Smooth muscle cell (in vitro differentiated cells): ENCODE results near the gene ISCA1. TPM values are rescaled to one million over a fixed set of nuclear protein-coding genes. Genes with fewer than 3 reads are reported as not detected.

Source experiments
- DNase-seq: peaks from one replicate; lab custom pipeline; 2025; ENCODE audit not compliant: unreplicated experiment; lab: John Stamatoyannopoulos, UW
- H2AFZ ChIP-seq: fragments of 200-600 bp; sonication (generic); 2 replicates; pipeline ENCODE4 v1.6.0; 2016; ENCODE audit warnings: antibody characterized with exemption, low read depth, mild to moderate bottlenecking
- H3F3A ChIP-seq: fragments of 200-600 bp; sonication (generic); 2 replicates; pipeline ENCODE4 v1.6.0; 2017; ENCODE audit warnings: antibody characterized with exemption, low read depth
- H3K27ac ChIP-seq: fragments of 200-600 bp; sonication (generic); 2 replicates; pipeline ENCODE4 v1.5.1; 2016; ENCODE audit warnings: low read depth, mild to moderate bottlenecking
- H3K27me3 ChIP-seq: fragments of 200-600 bp; sonication (generic); 2 replicates; pipeline ENCODE4 v1.6.1; 2016; ENCODE audit warnings: low read depth, mild to moderate bottlenecking
- H3K36me3 ChIP-seq: fragments of 200-600 bp; sonication (generic); 2 replicates; pipeline ENCODE4 v1.5.1; 2016; ENCODE audit warnings: low read depth
- H3K4me1 ChIP-seq: fragments of 200-600 bp; sonication (generic); 2 replicates; pipeline ENCODE4 v1.5.1; 2016; ENCODE audit warnings: low read depth
- H3K4me2 ChIP-seq: fragments of 200-600 bp; sonication (generic); 2 replicates; pipeline ENCODE4 v1.6.0; 2016; ENCODE audit warnings: mild to moderate bottlenecking
- H3K4me3 ChIP-seq: fragments of 200-600 bp; sonication (generic); 2 replicates; pipeline ENCODE4 v1.5.1; 2016; ENCODE audit warnings: mild to moderate bottlenecking
- H3K79me2 ChIP-seq: fragments of 200-600 bp; sonication (generic); 2 replicates; pipeline ENCODE4 v1.6.0; 2016; ENCODE audit warnings: low read depth, mild to moderate bottlenecking
- H3K9ac ChIP-seq: fragments of 200-600 bp; sonication (generic); 2 replicates; pipeline ENCODE4 v1.6.0; 2016; ENCODE audit warnings: low read depth
- H3K9me3 ChIP-seq: fragments of 200-600 bp; sonication (generic); replicated peaks from 2 replicates; pipeline ENCODE4 v1.5.1; 2016; ENCODE audit warnings: low read depth
- H4K20me1 ChIP-seq: fragments of 200-600 bp; sonication (generic); 2 replicates; pipeline ENCODE4 v1.6.0; 2016; ENCODE audit warnings: low read depth
- WGBS: methylation state at CpG from one replicate; pipeline ENCODE4 v1.1.7; 2016; ENCODE audit warnings: low lambda C conversion rate; 5-methylcytosine and 5-hydroxymethylcytosine counted together
- polyA plus RNA-seq: library from polyadenylated mRNA; unstranded; fragments of >200 nt; fragmentation: Nextera tagmentation; extraction: Ambion mirVana; gene quantifications from 2 replicates; pipeline ENCODE4 v1.2.1, GENCODE V29; 2016
- total RNA-seq: library from RNA; depleted of rRNA; stranded (reverse); fragments of >200 nt; gene quantifications from 2 replicates; pipeline ENCODE4 v1.2.3, GENCODE V29; 2014
- TF ChIP-seq, protein P1 (sequence below): fragments of 200-600 bp; sonication (generic); IDR thresholded peaks from 2 replicates; pipeline ENCODE4 v1.5.1; 2017; ENCODE audit warnings: borderline replicate concordance, mild to moderate bottlenecking, antibody characterized with exemption; ENCODE audit not compliant: insufficient read depth, poor library complexity, severe bottlenecking

The ISCA1 gene
- 36.8 and 38.9 TPM in 2 replicates for total RNA-seq
- polyA plus RNA-seq = 19.8 and 25.3 TPM in 2 replicates

DNA sequence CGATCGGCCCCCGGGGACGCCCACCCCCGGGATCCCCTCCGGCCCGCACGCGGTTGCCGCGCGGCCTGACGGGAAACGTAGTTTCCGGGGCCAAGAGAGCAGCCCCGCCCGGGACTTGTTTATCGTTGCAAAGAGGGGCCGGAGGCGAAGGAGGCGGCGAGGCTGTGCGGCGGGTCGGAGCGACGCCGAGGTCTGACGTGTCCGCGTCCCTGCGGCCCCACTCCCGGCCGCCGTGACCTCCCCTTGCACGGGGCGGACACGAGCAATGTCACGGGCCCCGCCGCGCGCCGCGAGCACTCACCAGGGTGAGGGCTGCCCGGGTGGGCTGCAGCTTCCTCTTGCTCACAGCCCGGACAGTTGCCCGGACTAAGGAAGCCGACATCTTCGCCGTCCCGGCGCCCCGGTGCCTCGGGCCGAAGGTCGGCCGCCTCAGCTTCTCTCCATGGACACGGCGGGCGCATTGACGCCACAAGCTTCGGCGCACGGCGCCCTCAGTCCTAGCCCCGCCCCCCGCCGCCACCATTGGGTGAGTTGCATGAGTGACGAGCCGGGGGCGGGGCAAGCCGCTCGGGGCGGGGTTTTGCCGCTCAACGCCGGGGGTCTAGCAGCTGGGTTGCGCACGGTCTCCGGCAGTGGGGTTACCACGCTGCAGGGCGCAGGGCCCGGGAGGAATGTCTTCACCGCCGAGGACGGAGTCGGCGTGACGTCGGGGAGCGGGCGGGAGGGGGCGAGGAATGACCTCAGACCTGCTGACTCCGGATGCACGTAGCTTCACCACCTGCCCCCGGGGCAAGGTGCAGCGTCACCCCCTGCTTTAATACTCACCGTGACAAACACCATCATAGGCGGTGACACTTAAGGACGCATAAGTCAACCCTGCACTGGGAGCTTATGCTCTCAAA, at the start of gene ISCA1:
Gene ISCA1, minus strand, starts transcription at position 462 of the 902 bp plus-strand sequence. Its CDS starts 80 bp downstream, at position 382.
- Histone ChIP-seq H3K27me3 (no peaks in the 10 kb centered on the region), H2AFZ (peak within 1 kb of the TSS; percentile 81), H3K4me1 (peaks cover 19% of the 10 kb centered on the region), H4K20me1 (peaks cover 23% of the 10 kb centered on the region), H3K79me2 (peaks cover 43% of the 10 kb centered on the region), H3K4me2 (peak within 1 kb of the TSS; percentile 92), H3K36me3 (no peaks in the 10 kb centered on the region), H3K9ac (peak within 1 kb of the TSS; percentile 94), H3K27ac (peak within 1 kb of the TSS; percentile 97), H3F3A (no peaks in the 10 kb centered on the region), H3K4me3 (peak within 1 kb of the TSS; percentile 89), H3K9me3 (no peaks in the 10 kb centered on the region)
- peak; percentile 95 for DNase-seq
- WGBS = under 1% methylated on average over 76 of the region's 101 CpGs
- TF ChIP-seq, protein P1, sequence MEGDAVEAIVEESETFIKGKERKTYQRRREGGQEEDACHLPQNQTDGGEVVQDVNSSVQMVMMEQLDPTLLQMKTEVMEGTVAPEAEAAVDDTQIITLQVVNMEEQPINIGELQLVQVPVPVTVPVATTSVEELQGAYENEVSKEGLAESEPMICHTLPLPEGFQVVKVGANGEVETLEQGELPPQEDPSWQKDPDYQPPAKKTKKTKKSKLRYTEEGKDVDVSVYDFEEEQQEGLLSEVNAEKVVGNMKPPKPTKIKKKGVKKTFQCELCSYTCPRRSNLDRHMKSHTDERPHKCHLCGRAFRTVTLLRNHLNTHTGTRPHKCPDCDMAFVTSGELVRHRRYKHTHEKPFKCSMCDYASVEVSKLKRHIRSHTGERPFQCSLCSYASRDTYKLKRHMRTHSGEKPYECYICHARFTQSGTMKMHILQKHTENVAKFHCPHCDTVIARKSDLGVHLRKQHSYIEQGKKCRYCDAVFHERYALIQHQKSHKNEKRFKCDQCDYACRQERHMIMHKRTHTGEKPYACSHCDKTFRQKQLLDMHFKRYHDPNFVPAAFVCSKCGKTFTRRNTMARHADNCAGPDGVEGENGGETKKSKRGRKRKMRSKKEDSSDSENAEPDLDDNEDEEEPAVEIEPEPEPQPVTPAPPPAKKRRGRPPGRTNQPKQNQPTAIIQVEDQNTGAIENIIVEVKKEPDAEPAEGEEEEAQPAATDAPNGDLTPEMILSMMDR = no peak

DNA sequence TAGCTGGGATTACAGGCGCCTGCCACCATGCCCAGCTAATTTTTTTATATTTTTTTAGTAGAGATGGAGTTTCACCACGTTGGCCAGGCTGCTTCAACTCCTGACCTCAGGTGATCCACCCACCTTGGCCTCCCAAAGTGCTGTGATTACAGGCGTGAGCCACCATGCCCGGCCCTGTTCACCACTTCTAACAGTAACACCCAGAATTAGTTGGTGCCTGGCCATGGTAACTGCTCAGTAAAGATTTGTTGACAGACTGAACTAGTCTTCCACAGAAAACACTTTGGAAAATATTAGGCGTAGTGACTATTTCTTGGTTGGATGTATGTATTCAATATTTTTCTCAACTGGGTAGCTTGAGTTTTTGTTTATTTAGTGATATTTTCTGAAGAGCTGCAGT, 47.8 kb upstream of the ISCA1 start:
- H3K4me2 ChIP-seq = no peak overlapping the region
- H3K79me2 ChIP-seq = no peaks in the 10 kb centered on the region
- no peak overlapping the region for H3K4me3 ChIP-seq
- H3F3A ChIP-seq = no peaks in the 10 kb centered on the region
- no peak for DNase-seq
- peaks cover 4% of the 10 kb centered on the region for H3K4me1 ChIP-seq
- no peak overlapping the region for H2AFZ ChIP-seq
- H3K36me3 ChIP-seq = peaks cover 20% of the 10 kb centered on the region
- no peaks in the 10 kb centered on the region for H3K9me3 ChIP-seq
- no peak overlapping the region for H3K9ac ChIP-seq
- H4K20me1 ChIP-seq = peaks cover 4% of the 10 kb centered on the region
- no peak overlapping the region for H3K27ac ChIP-seq
- TF ChIP-seq, protein P1 = no peak
- H3K27me3 ChIP-seq = no peaks in the 10 kb centered on the region
- 95% methylated on average over 5 of the region's 5 CpGs for WGBS

DNA sequence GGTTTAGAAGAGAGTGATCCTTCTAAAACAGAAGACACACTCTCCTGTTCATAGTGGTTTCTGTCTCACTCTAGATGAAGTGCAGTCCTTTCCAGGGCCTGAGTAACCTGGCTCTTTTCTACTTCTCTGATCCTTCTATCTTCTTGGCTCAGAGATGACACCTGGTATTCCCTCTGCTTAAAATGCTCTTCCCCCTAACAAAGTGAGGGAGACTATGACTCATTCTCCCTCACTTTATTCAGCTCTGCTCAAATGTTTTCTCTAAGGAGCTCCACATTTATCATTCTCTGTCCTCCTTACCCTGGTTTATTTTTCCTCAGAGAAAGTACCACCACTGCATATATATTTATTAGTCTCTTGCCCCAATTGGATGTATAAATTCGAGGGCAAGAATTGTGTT, 47.3 kb upstream of the ISCA1 start:
- H3K4me1 ChIP-seq = peaks cover 4% of the 10 kb centered on the region
- no peak overlapping the region for H3K4me2 ChIP-seq
- H3K36me3 ChIP-seq = peaks cover 18% of the 10 kb centered on the region
- H2AFZ ChIP-seq = no peak overlapping the region
- no peak for DNase-seq
- no peaks in the 10 kb centered on the region for H3F3A ChIP-seq
- TF ChIP-seq, protein P1 = no peak
- 96% methylated on average over 1 of the region's 1 CpG for WGBS
- H3K4me3 ChIP-seq = no peak overlapping the region
- H3K27me3 ChIP-seq = no peaks in the 10 kb centered on the region
- H3K9me3 ChIP-seq = no peaks in the 10 kb centered on the region
- H3K79me2 ChIP-seq = no peaks in the 10 kb centered on the region
- peaks cover 4% of the 10 kb centered on the region for H4K20me1 ChIP-seq
- no peak overlapping the region for H3K9ac ChIP-seq
- H3K27ac ChIP-seq = no peak overlapping the region
